NCI-H1092 (cell line): ENCODE results near the gene HCRTR1.

ENCODE experiments used
- DNase-seq: peaks from one replicate; lab custom pipeline; 2025; lab: John Stamatoyannopoulos, UW

HCRTR1 gene

DNA sequence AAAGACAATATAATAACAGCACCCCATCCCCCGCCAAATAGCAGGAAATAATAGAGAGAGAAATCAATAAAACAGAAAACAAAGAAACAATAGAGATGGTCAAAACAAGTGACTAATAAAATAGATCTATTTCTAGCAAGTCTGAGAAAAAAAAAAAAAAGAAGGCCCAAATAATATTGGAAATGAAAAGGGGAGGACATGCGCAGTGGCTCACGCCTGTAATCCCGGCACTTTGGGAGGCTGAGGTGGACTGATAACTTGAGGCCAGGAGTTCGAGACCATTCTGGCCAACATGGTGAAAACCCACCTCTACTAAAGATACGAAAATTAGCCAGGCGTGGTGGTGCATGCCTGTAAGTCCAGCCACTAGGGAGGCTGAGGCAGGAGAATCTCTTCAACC lies 18.5 kb upstream of the HCRTR1 start:
- no peak for DNase-seq

DNA sequence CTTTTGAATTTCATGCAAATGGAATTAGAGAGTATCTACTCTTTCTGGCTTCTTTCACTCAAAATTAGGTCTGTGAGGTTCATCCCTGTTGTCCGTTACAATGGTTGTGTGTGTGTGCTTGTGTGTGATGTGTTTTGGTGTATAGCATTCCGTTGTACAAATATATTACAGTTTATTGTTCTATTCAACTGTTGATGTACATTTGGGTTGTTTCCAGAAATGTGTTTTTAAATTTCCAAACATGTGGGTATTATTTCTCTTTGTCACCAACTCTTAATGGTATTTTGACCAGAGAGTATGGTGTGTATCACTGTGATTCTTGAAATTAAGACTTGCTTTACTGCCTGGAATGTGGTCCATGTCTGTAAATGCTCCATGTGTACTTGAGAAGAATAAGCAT lies 16.8 kb upstream of the HCRTR1 start:
- DNase-seq: no peak

DNA sequence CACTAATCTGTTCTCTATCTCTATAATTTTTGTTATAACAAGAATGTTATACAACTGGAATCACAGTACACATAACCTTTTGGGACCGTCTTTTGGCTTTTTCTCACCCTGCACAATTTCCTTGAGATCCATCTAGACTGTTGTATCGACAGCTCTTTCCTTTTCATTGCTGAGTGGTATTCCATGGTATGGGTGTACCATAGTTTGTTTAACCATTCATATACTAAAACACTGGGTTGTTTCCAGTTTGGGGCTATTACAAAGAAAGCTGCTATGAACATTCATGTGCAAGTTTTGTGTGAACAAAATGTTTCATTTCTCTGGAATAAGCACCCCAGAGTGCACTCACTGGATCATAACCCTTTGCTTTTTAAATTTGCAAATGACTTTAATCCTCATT lies 15.4 kb upstream of the HCRTR1 start:
- DNase-seq: no peak

DNA sequence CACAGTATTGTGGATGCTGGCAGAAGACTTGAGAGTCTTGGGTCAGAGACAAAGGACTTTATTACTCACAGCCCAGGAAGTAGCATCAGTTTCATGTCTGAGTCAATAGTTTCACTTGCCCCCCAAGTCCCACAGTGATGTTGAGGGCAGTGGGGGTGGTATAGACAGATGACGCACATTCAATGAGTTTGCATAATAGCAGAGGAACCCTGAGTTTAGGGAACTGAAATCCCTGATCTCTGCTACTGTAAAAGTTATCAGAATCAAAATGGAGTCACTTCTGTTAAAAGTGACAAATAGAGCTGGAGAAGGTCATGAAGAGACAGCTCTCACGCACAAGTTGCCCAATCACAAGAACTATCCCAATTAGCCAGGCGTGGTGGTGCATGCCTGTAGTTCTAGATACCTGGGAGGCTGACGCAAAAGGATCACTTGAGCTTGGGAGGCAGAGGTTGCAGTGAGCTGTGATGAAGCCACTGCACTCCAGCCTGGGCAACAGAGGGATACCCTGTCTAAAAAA lies 11.5 kb upstream of the HCRTR1 start:
- DNase-seq: no peak

DNA sequence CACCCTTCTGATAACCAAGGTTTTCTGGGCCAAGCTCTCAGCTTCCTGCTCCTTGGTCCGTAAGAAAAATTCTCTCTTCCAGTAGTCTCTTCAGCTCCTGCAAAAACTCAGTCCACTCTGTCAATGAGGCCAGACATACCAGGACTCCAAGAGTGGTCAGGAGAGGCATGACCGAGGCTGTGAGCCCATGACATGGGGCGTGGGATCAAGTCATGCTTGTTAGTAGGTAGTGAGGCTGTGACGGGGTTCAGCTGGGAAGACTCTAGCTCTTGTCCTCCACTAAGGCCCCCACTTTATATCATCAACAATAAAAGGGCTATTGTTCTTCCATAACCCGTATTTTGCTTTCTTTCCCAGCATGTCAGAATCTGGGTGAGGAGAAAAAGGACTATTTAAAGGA lies 10.1 kb upstream of the HCRTR1 start:
- DNase-seq: no peak

DNA sequence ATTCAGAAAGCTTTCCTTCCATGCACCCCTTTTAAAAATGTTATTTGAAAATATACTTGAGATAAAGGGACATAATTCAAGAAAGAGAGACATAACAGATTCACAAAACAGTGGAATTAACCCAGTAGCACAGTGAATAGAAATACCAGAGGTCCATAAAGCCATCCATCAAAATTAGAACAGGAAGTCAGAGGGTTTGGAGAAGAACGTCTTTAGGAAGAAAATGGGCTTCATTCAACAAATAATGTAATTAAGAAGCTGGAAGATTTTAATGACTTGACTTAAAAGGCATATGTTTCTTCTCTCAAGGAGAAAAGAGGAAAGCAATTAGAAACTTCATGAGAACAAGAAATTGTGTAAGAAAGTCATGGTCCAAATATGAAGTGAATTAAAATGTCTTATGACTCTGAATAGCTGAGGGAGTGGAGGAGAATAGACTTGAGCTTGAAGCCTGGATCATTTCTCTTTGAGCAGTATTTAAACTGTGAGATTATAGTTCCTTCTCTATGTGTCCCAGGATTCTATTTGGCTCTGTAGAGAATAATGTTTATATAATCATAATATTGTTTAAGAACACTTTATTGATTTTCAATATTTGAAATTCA lies 7.9 kb upstream of the HCRTR1 start:
- DNase-seq: no peak

DNA sequence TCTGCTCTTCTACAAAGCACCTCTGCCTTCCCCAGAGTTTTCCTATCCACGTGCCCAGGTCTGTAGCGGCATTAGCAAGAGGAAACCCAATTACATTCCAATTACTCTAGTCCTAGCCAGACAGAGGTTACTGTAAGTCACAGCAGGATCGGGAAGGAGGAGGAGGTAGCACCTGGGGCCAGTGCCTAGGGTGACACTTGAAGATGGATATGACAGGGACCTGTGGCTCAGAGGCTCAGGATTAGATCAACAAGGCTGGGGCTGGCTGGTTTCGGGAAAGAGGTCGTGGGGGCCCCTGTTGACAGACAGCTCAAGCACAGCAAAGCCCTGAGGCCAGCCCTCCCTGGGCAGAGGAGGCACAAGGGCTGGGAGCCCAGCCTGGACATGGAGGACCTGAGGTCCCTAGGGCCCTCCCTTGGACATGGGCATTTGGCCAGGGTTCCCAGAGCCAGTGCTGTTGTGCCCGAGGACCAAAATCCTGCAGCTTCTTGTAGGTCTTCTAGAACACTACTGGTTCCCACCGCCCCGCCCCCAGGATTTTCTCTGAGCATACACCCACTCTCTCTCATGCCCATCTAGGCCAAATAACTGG lies 3.0 kb upstream of the HCRTR1 start:
- DNase-seq: no peak

DNA sequence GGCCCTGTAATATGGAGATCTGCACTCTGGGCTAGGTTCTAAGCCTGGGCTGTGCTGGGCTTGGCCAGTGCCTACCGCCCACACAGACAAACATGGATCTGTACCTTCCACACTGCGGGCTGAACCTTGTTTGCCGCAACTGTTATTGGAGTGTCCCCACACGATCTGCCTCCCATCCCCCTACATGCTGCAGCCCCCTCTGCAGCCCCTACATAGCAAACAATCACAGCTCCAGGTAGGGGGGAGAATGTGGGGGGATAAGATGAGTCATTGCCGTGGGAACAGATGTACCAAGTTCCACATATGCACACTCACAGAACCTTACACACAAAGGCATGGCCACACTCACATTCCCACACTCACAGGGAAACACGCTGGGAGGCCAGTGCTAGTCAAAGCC lies 2.1 kb upstream of the HCRTR1 start:
- DNase-seq: no peak

DNA sequence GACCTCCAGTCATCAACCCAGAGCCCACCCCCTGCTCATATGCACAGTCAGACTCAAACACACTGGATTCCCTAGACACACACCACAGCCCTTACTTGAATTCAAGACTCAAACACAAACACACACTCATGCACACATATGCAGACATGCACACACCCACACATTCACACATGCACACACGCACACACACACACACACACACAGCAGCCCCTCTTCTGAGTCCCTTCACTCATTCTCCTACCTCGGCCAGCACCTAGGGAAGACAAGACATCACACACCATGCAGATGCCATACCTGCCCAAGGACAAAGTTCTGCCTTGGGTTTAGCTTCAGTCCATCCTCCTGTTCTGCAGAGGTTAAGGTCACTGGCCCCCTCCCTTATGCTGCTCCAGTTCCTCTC lies 1.6 kb upstream of the HCRTR1 start:
- DNase-seq: no peak

DNA sequence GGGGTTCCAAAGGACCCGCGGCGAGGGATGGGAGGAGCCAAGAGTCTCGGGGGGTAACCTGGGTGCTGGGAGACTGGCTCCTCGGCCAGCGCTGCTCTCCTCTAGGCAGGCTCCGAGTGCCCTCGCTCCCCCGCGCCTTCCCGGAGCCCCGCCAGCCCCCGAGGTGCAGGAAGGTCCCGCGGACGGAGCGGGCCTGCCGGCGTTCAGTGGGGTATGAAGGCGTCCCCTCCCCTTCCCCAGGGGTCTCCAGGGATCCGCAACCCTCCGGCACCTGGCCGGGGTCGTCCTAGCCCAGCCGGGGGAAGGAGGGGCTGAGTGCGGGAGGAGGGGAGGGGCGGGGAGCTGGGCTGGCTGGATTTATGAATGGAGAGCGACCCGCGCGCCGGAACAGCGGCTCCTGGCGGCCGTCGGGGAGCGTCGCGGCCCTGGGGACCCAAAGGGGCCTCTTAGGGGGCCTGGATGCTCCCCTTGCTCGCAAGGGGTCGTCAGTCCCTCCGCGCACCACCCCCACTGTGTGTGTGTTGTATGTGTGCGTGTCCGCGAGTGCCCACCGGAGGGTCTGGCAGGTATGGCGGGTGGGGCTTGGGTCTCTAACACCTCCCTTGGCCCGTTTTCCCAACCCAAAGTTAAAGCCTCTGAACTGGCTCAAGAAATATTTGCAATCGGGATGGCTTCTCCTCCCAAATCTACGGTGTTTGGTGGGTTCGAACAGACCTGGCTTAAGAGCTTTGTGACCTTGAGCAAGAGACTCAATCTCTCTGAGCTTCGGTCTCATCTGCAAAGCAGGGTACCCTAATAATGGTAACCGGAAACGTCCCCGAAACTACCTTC lies 642 bp downstream of the HCRTR1 start:
- peak; percentile 19 for DNase-seq

DNA sequence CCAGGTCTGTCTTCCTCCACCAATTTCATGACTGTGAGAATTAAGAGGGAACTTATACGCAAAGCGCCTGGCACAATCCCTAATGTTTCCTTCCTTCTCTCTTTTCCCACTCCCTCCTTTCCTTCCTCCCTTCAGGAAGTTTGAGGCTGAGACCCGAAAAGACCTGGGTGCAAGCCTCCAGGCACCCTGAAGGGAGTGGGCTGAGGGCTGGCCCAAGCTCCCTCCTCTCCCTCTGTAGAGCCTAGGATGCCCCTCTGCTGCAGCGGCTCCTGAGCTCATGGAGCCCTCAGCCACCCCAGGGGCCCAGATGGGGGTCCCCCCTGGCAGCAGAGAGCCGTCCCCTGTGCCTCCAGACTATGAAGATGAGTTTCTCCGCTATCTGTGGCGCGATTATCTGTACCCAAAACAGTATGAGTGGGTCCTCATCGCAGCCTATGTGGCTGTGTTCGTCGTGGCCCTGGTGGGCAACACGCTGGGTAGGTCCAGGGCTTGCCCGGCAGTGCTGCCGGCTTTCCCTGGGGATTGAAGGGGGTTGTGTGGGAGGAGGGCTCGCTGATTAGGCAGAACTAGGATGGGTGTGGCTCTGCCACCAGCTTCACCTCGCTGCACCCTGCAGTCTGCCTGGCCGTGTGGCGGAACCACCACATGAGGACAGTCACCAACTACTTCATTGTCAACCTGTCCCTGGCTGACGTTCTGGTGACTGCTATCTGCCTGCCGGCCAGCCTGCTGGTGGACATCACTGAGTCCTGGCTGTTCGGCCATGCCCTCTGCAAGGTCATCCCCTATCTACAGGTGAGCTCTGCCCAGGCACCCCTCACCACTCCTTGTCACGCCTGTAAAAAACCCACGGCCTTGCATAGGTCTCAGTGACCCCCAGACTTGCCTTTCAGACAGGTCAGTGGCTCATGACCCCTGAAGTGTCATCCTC lies 1.7 kb downstream of the HCRTR1 start:
- DNase-seq: no peak

DNA sequence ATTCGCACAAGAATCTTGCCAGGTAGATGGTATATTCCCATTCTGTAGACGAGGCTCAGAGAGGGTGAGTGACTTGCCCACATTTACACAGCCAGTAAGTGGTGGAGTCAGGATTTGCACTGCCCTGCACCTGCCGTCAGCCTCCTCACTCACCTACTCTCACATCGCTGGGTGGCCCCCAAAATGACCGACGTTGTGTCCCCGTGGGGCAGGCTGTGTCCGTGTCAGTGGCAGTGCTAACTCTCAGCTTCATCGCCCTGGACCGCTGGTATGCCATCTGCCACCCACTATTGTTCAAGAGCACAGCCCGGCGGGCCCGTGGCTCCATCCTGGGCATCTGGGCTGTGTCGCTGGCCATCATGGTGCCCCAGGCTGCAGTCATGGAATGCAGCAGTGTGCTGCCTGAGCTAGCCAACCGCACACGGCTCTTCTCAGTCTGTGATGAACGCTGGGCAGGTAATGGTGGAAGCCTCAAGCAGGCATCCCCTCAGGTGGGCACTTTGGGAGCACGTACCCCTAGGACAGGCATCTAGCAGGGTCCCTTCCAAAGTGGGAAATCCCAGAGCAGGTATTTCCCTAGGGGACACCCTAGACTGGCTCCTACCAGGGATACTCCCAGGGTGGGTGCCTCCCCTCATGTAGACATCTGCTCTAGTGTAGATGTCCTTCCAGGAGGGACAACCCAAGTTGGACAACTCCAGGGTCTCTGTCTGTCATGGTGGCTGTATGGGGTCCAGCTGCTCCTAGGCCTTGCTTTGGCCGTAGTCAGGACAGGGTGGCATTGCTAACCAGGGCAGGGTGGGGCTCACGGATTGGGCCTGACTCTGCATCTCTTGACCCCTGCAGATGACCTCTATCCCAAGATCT lies 3.4 kb downstream of the HCRTR1 start:
- DNase-seq: no peak

DNA sequence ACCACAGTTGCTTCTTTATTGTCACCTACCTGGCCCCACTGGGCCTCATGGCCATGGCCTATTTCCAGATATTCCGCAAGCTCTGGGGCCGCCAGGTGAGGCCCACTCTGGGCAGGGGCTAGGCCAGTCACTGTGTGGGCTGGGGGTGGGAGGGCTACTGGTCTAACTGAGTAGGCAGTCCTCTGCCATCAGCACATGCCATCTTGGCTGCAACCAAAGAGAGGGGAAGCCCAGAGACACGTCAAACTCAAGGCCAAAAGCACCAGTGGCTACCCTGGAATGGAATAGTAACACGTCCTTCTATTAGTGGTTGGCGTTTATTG lies 4.0 kb downstream of the HCRTR1 start:
- DNase-seq: no peak

DNA sequence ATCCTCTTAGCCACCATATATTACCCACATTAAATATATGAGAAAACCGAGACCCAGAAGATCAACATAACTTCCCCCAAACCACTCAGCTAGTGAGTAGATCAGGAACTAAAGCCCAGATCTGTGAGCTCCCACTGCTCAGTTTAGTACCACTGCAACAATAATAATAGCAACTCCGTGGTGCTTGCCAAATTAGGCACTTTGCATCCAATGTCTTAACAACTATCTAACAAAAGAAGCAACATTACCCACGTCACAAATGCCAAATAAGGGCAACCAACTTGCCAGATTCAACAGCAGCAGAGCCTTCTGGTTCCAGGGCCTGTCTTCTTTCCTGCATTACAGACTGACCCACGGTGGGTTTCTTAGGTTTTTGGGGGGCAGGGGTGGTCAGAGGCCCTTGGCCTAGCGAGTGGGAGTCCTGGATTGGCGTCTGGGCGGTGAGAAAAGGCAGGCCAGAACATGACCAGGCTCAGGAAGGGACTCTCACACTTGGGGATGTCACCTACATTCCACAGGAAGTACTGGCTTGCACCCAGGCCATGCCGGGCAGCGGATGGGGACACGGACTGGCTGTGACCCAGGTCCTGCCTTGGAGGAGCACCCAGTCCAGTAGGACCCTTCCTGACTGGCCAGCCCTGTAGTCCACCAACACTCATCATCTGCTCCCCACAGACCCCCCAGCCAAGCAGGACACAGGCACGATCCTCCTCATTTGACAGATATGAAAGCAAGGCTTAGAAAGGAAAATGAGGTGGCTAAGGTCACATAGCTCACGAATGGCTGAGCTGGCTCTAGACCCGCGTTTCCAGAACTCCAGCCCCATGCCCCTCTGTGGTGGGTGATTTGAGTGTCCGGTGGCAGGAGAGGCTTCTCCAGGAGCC lies 4.6 kb downstream of the HCRTR1 start:
- no peak for DNase-seq

DNA sequence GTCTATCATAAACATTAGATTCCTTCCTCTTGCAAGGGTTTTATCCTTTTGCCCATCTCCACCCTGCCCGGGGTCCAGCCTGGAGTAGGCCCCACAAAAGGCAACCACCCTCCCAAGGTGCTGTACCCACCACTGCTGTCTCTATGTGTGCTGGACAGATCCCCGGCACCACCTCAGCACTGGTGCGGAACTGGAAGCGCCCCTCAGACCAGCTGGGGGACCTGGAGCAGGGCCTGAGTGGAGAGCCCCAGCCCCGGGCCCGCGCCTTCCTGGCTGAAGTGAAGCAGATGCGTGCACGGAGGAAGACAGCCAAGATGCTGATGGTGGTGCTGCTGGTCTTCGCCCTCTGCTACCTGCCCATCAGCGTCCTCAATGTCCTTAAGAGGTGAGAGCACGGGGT lies 5.9 kb downstream of the HCRTR1 start:
- no peak for DNase-seq

DNA sequence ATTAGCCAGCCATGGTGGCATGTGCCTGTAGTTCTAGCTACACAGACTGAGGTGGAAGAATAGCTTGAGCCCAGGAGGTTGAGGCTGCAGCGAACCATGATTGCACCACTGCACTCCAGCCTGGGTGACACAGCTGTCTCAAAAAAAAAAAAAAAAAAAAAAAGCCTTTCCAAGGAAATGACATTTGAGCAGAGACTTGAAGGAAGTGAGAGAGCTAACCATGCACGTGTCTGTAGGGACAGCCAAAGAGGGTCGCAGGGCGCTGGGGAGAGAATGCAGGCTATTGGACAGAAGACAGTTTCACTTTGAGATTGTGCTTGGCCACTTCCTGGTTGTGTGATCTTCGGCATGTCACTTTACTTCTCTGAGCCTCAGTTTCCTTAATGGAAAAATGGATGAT lies 6.8 kb downstream of the HCRTR1 start:
- no peak for DNase-seq

DNA sequence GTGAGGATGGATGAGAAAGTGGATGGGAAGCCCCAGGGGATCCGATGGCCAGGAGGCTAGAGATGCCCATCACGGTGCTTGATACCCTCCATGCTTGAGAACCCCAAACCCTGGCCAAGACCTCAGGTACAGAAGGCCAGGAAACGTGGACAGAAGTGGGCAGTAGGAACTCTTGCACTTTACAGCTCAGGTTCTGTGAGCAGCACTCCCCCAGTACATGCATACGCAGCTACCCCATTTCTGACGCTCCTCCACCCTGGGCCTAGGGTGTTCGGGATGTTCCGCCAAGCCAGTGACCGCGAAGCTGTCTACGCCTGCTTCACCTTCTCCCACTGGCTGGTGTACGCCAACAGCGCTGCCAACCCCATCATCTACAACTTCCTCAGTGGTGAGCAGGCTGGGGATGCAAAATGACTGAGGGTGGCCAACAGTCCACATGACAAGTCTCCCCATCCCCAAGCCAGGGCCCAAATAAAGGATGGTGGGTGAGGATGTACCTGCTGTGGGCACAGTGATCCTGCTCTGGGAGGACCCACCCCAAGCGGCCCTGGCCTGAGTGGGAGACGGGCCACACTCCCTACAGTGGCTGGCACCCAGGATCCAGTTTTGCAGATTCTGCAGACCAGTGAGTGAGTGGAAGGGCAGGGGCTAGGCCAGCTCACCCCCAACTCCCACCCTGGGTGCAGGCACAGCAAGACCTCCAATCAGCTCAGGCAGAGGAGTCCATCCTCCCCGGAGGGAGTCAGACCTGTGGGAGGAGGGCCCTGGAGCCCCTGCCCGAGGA lies 7.4 kb downstream of the HCRTR1 start:
- no peak for DNase-seq

DNA sequence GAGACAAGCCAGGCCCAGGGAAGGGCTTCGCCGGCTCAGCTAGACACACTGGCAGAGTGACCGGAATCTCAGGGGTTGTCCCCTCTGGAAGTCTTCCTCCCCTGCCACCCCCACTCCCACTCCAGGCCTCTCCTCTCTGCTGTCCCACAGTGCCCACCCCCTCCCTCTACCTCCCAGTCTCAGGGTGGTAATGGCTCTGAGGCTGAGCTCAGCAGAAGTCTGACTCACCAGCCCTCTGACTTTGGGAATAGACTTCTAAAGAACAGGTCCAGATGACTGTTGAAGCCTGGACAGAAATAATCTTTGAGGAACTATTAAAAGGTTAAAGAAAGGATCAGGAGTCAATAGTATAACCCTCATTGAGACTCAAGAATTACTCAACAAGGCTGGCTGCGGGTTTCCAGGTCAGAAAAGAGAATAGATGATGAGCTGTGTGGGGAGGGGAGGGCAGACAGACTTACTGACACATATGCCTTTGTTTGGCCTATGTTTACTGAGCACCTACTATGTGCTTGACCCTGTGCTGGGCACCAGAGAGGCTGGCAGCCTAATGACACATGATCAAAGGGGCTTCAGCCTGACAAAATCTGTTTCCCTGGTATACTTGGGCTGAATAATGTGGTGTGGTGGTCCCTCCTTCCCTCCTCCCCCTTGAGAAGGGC lies 8.2 kb downstream of the HCRTR1 start:
- no peak for DNase-seq
